H1 (cell line): Measurements from ENCODE around the gene LRRFIP1.

Experiments
- EZH2 ChIP-seq: fragments of 200-600 bp; sonication (generic); IDR thresholded peaks from 2 replicates; pipeline ENCODE4 v1.7.1; 2012; ENCODE audit warnings: low read depth, mild to moderate bottlenecking, moderate library complexity, low read length, inconsistent platforms; ENCODE audit not compliant: severe bottlenecking
- POLR2AphosphoS5 ChIP-seq: IDR thresholded peaks from 2 replicates; pipeline ENCODE4 v1.6.1; 2011; ENCODE audit warnings: low read depth, low read length

DNA sequence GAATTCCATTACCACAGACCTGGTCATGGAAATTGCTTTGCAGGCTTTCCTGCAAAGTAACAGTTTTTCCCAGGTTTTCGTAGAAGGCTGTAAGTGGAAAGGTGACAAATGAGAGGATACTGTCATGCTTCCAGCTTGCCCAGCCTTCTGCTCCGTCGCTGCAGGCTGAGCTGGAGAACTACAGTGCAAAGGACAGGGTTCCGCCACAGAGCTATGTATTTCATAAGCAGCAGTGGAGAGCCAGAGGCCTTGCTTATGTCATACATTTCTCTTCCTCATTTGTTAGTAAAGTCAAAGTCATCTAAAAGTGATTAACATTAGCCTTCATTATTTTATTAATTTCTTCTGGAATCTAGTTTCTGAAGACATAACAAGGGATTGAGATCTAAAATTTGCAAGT is 98.3 kb downstream of the LRRFIP1 start:
- TF ChIP-seq EZH2 = no peak
- no peak for TF ChIP-seq POLR2AphosphoS5
